Nephron (organoid): ENCODE results near the gene ANTKMT.

Experiments used
- H3K27ac Mint-ChIP-seq, 3 experiments: 2 replicates each; pipeline ENCODE4 v1.8.0; 2020; ENCODE audit warnings: mixed read lengths in 3 of 3, mild to moderate bottlenecking in 2 of 3, moderate library complexity in 1 of 3
- H3K27me3 Mint-ChIP-seq: 2 replicates; pipeline ENCODE4 v1.8.0; 2021; ENCODE audit warnings: low read depth, mild to moderate bottlenecking, moderate library complexity, mixed read lengths
- H3K36me3 Mint-ChIP-seq: 2 replicates; pipeline ENCODE4 v1.8.0; 2020; ENCODE audit warnings: low read depth, mixed read lengths
- H3K4me1 Mint-ChIP-seq: 2 replicates; pipeline ENCODE4 v1.8.0; 2020; ENCODE audit warnings: mixed read lengths
- H3K4me3 Mint-ChIP-seq, 3 experiments: 2 replicates each; pipeline ENCODE4 v1.8.0; 2020; ENCODE audit warnings: mild to moderate bottlenecking in 3 of 3, mixed read lengths in 3 of 3, moderate library complexity in 2 of 3
- H3K9me3 Mint-ChIP-seq: 2 replicates; pipeline ENCODE4 v1.8.0; 2020; ENCODE audit warnings: mixed read lengths
- TF ChIP-seq, protein P1 (sequence below), 3 experiments: fragments of 200-600 bp; sonication (generic); IDR thresholded peaks; one replicate each; pipeline ENCODE4 v1.5.0; 2021; ENCODE audit warnings: antibody characterized with exemption in 3 of 3; ENCODE audit not compliant: unreplicated experiment in 3 of 3

Gene ANTKMT

DNA sequence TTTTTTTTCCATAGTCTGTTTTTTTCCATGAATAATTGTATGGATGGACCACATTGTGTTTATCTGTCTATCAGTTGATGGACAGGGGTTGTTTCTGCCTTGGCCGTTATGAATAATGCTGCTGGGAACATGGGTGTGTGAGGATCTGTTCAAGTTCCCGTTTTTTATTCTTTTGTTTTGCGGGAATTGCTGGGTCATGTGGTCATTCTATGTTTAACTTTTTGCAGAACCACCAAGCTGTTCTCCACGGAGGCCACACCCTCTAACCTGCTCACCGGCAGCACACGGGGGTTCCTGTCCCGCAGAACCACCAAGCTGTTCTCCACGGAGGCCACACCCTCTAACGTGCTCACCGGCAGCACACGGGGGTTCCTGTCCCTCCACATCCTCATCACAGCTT, 33.7 kb downstream of the ANTKMT start:
- H3K27ac Mint-ChIP-seq: no peak overlapping the region
- TF ChIP-seq, protein P1, sequence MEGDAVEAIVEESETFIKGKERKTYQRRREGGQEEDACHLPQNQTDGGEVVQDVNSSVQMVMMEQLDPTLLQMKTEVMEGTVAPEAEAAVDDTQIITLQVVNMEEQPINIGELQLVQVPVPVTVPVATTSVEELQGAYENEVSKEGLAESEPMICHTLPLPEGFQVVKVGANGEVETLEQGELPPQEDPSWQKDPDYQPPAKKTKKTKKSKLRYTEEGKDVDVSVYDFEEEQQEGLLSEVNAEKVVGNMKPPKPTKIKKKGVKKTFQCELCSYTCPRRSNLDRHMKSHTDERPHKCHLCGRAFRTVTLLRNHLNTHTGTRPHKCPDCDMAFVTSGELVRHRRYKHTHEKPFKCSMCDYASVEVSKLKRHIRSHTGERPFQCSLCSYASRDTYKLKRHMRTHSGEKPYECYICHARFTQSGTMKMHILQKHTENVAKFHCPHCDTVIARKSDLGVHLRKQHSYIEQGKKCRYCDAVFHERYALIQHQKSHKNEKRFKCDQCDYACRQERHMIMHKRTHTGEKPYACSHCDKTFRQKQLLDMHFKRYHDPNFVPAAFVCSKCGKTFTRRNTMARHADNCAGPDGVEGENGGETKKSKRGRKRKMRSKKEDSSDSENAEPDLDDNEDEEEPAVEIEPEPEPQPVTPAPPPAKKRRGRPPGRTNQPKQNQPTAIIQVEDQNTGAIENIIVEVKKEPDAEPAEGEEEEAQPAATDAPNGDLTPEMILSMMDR (IDR thresholded peaks at IDR 0.05; ENCODE audit: unreplicated experiment in 3 of 3): no peak
- H3K27me3 Mint-ChIP-seq: peaks cover 28% of the 10 kb centered on the region
- peaks cover 3% of the 10 kb centered on the region for H3K9me3 Mint-ChIP-seq
- H3K36me3 Mint-ChIP-seq: no peaks in the 10 kb centered on the region
- no peak overlapping the region for H3K4me3 Mint-ChIP-seq
- peaks cover 2% of the 10 kb centered on the region for H3K4me1 Mint-ChIP-seq

DNA sequence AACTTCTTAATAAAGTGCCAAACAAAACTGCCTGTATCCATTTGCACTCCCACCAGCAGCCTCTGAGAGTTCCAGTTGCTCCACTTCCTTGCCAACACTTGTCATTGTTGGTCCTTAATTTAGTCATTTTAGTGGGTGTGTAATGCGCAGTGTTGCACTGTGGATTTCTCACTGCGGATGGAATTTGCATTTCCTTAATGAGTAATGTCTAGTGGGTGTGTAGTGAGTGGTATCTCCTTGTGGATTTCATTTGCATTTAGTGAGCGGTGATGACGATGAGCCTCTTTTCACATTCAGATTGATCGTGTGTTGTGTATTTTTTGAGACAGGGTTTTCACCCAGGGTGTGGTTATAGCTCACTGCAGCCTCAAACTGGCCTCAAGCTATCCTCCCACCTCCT, 35.5 kb downstream of the ANTKMT start:
- no peak overlapping the region for H3K4me3 Mint-ChIP-seq
- TF ChIP-seq, protein P1 (IDR thresholded peaks at IDR 0.05; ENCODE audit: unreplicated experiment in 3 of 3): no peak
- peaks cover 4% of the 10 kb centered on the region for H3K4me1 Mint-ChIP-seq
- H3K36me3 Mint-ChIP-seq: no peaks in the 10 kb centered on the region
- no peak overlapping the region for H3K27ac Mint-ChIP-seq
- peaks cover 22% of the 10 kb centered on the region for H3K27me3 Mint-ChIP-seq
- peaks cover 3% of the 10 kb centered on the region for H3K9me3 Mint-ChIP-seq

DNA sequence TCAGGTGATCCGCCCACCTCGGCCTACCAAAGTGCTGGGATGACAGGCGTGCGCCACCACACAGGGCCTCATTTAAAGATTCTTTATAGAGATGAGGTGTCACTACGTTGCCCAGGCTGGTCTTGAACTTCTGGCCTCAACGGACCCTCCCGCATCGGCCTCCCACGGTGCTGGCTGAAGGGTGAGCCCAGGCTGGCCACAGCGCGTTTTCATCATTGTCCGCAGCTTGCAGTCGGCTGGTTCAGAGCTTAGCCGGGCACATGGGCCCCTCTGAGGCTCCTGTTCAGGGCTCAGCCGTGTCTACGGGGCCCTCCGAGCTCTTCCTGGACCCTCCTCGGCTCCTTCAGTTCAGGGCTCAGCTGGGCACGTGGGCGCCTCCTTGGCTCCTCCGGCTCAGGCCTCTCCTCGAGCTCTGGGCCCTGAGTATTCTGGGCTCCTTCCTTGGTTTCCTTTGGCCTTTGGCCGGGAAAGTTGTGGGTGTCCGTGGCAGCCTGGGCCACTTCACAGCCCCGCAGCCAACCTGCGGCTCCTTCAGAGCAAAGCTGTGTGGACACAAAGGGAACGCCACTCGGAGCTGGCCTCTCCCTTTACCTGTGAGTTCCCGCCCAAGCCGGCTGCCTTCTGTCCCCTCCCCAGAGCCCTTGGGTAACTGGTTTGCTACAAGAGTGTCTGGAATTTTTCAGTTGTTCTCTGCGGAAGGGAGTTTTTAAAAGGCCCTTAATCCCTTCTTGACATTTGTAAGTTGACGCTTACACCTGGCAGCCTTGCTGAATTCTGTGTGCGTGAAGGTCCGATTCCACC, 38.4 kb downstream of the ANTKMT start:
- Mint-ChIP-seq H3K27me3 (no peaks in the 10 kb centered on the region), H3K4me1 (peaks cover 4% of the 10 kb centered on the region), H3K27ac (peak overlapping the region in 2 of 3 experiments; percentile 24 to 73), H3K9me3 (peaks cover 3% of the 10 kb centered on the region), H3K4me3 (no peak overlapping the region), H3K36me3 (no peaks in the 10 kb centered on the region)
- TF ChIP-seq, protein P1 (IDR thresholded peaks at IDR 0.05; ENCODE audit: unreplicated experiment in 3 of 3): no peak

DNA sequence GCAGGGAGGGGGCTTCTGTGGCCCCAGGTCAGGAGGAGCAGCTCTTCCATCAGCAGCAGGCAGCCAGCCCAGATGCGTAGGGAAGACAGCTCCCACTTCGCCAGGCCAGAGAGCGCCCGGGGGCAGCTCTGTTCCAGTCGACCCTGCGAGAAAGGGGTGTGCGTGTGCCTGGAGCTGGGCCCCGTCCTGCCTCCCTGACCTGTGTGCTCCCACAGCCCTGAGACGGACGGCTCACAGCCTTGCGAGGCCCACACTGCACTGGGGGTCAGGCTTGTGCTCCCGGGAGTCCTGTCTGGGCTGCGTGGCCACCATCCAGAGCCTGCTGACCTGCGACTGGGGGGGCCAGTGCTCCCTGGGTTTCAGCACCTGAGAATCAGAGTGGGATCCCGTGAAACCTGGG, 39.1 kb downstream of the ANTKMT start:
- TF ChIP-seq, protein P1 (IDR thresholded peaks at IDR 0.05; ENCODE audit: unreplicated experiment in 3 of 3): no peak
- H3K9me3 Mint-ChIP-seq: peaks cover 3% of the 10 kb centered on the region
- H3K36me3 Mint-ChIP-seq: no peaks in the 10 kb centered on the region
- H3K4me3 Mint-ChIP-seq: no peak overlapping the region
- H3K27me3 Mint-ChIP-seq: no peaks in the 10 kb centered on the region
- H3K27ac Mint-ChIP-seq: peak overlapping the region in 2 of 3 experiments; percentile 24 to 73
- peaks cover 4% of the 10 kb centered on the region for H3K4me1 Mint-ChIP-seq

DNA sequence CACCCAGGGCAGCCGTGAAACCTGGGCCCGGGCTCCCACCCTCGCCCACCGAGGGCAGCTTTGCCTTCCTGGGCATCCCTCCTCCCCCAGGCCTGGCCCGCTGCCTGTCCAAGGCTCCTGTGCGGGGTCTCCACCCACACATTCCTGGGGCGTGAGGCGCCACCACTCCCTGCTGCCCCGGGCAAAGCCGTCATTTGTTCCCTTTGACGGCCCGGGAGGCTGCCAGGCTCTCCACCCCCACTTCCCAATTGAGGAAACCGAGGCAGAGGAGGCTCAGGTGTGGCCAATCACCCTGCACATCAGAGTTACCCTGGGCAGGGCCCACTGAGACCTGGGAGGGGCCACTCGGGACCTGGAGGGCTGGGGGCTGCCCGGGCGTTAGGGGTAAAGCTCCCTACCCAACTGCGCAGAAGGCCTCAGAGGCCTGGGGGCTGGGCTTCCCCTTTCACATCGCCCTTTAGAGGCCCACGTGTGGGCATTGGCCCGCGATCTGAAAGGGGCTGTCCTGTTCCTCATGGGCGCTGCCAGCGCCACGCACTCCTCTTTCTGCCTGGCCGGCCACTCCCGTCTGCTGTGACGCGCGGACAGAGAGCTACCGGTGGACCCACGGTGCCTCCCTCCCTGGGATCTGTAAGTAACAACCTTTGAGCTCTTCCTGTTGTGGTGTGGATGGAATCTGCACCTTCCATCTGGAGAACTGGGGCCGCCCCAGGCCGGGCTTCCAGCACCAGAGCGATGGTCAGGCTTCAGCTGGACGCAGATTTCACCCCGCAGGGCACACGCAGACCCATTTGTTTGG, 39.8 kb downstream of the ANTKMT start, which contains the start of gene MSLN:
Gene MSLN (plus strand): TSS at position 190 of the 799 bp plus-strand sequence. CDS start 1,947 bp downstream, outside the sequence.
- peaks cover 3% of the 10 kb centered on the region for H3K9me3 Mint-ChIP-seq
- TF ChIP-seq, protein P1 (IDR thresholded peaks at IDR 0.05; ENCODE audit: unreplicated experiment in 3 of 3): no peak
- peaks cover 4% of the 10 kb centered on the region for H3K4me1 Mint-ChIP-seq
- no peaks in the 10 kb centered on the region for H3K36me3 Mint-ChIP-seq
- peak within 1 kb of the TSS in 2 of 3 experiments; percentile 54 to 85 for H3K27ac Mint-ChIP-seq
- peak within 1 kb of the TSS; percentile 2 to 44 (median 18) for H3K4me3 Mint-ChIP-seq
- H3K27me3 Mint-ChIP-seq: no peaks in the 10 kb centered on the region
